OCI-M2 (cell line): ENCODE results near the gene IL31.
"Not testable (repeated sequence)": the region's sequence is repeated elsewhere in the genome, so short reads cannot be mapped to it uniquely, and the experiment has no call there.

ENCODE experiments used
- DNase-seq: peaks from one replicate; lab custom pipeline; 2025; ENCODE audit not compliant: unreplicated experiment; lab: John Stamatoyannopoulos, UW

Gene IL31

DNA sequence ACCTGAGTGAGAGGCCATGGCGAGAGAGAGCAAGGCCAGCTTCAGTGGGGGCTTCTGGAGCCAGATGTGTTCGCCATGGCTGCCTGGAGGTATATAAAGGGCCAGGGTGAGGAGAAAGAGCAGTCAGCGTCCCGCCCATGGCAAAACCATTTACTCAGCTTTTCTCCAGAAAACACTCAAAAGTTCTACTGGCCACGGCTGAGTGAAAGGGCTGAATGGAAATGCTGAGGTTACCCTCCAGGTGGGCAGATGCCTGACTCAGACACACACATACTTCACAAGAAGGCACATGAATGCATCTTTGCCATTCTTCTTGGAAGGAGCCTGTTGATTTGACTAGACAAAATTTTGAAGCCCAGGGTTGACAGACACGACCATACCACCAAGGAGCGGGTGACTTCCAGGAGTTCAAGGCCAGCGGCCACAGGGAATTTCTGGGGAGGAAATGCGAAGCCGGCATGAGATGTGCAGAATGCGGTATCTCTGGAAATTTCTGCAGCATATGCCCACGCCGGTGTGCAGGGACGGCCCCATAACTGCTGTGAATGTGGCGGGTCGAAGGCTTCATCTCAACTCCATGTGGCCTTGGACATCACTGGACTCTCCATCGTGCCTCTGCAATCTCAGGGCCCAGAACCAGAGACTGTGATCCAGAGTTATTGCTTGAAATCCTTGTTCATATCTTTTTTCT is at the start of gene IL31:
Gene IL31 (minus strand): TSS at position 67 of the 691 bp plus-strand sequence. CDS start 49 bp downstream, at position 18.
- no peak for DNase-seq

GRCh38 chr12:122216445-122216844 is 42.4 kb upstream of the IL31 start:
- DNase-seq, result no peak

DNA sequence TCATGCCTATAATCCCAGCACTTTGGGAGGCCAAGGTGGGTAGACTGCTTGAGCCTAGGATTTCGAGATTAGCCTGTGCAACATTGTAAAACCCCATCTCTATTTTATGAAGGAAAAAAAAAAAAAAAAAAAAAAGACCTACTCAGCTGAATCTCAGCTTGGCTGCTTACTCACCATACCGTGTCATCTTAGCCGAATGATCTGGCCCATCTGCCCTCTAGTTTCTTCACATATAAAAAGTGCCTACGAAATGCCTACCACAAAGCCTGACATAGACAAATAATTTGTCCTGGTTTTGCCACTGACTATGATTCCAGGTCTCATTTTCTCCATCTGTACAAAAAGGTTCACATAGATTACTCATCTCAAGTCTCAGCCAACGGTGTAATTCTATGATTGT is 41.8 kb upstream of the IL31 start:
- no peak for DNase-seq

DNA sequence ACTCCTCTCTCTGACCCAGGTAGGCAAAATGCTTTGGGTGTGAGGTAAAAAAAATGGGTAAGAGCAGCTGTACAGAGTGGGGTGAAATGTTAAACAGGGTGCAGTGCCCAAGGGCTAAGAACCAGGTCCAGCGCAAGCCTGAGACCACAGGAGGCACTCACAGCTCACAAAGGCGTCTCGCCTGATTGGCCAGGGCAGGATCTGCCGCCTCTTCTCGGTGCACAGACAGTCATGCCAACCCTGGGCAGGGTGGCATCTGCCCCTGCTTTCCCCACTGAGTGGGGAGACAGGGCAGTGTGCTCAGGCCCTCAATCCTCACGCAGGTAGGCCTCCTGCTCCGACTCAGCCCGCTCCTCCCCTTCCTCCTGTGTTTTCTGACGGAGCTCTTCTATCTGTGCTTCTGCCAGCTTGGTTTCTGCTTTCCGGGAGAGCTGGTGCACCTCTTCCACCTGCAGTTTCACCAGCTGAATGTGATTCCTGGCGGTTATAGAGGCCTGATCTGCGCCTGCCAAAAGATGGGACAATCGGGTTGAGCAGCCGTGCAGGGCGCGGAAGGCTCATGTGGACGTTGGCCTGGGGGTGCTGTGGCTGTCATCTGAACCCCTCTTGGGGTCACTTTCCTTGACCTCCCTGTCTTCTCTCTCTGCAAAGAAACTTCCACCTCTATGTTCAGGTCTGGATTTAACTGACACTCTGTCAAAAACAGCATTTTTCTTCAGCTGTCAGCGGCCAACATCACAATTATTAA is 34.2 kb upstream of the IL31 start:
- no peak for DNase-seq

- DNase-seq, result no peak
Measured at GRCh38 chr12:122207391-122207790, 33.4 kb upstream of the IL31 start.

GRCh38 chr12:122206976-122207375 is 33.0 kb upstream of the IL31 start:
- DNase-seq, result no peak

DNA sequence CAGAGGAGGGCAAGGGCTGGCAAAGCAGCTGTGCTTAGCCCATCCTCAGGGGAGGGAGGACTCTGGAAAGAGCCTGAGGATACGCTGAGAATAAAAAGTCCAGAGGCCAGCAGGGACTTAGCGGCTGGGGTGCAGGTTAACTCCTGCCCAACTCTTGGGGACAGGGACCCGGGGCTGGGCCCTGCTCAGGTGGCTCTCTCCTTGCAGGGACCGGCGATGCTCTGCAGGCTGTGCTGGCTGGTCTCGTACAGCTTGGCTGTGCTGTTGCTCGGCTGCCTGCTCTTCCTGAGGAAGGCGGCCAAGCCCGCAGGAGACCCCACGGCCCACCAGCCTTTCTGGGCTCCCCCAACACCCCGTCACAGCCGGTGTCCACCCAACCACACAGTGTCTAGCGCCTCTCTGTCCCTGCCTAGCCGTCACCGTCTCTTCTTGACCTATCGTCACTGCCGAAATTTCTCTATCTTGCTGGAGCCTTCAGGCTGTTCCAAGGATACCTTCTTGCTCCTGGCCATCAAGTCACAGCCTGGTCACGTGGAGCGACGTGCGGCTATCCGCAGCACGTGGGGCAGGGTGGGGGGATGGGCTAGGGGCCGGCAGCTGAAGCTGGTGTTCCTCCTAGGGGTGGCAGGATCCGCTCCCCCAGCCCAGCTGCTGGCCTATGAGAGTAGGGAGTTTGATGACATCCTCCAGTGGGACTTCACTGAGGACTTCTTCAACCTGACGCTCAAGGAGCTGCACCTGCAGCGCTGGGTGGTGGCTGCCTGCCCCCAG is 32.3 kb upstream of the IL31 start:
- DNase-seq, result no peak

- DNase-seq, result no peak
Measured at GRCh38 chr12:122205053-122205925, 31.3 kb upstream of the IL31 start.

GRCh38 chr12:122204167-122205052 is 30.4 kb upstream of the IL31 start:
- DNase-seq, result no peak

GRCh38 chr12:122203301-122204166 is 29.5 kb upstream of the IL31 start, which contains the start of gene B3GNT4:
TSS of gene B3GNT4 (plus strand) at chr12:122203709. CDS start at chr12:122204619, 910 bp downstream.
- no peak for DNase-seq

DNA sequence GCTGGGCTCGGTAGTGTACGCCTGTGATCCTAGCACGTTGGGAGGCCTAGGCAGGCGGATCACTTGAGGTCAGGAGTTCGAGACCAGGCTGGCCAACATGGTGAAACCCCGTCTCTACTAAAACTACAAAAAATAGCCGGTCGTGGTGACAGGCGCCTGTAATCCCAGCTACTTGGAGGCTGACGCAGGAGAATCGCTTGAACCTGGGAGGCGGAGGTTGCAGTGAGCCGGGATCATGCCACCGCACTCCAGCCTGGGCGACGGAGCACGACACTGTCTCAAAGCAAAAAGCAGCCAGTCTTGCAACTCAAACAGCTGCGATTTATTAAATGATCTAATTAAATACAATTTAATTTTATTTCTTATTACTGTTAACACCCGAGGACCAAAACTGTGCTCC is 28.8 kb upstream of the IL31 start:
- DNase-seq, result not testable (repeated sequence)

DNA sequence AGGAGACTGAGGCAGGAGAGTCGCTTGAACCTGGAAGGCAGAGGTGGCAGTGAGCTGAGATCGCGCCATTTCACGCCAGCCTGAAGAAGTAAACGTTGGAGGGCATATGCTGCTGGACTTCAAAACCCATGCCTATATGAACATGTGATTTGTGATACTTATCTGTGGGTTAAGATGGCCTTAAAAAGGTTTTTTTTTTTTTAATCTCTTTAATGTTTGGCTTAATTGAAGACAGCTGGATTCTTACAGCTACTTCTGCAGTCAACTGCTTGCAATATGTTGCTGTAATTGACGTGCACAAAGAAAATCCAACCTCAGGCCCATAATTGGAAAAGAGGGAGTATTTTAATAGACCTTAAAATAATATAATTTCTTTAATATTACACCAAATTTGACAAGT is 28.0 kb upstream of the IL31 start:
- no peak for DNase-seq

DNA sequence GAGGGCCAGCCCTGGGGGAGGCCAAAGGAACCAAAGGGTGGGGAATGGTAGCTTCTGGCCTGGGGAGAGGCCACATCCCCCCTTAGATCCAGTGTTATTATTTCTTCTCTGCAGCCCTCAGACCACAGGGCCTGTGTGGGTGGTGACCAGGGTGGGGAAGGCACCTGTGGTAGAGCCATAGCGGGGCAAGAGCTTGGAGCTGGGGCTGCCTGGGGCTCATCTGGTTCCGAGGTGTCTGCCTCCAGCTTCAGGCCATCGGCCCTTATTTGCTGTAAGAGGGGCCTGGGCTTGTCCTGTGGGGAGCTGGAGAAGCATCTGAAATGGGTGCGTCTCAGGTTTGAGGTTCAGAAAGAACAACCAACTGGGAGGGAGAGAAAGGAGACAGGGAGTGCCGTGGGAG is 27.4 kb upstream of the IL31 start:
- no peak for DNase-seq

GRCh38 chr12:122200541-122201175 is 26.6 kb upstream of the IL31 start:
- DNase-seq, result no peak

DNA sequence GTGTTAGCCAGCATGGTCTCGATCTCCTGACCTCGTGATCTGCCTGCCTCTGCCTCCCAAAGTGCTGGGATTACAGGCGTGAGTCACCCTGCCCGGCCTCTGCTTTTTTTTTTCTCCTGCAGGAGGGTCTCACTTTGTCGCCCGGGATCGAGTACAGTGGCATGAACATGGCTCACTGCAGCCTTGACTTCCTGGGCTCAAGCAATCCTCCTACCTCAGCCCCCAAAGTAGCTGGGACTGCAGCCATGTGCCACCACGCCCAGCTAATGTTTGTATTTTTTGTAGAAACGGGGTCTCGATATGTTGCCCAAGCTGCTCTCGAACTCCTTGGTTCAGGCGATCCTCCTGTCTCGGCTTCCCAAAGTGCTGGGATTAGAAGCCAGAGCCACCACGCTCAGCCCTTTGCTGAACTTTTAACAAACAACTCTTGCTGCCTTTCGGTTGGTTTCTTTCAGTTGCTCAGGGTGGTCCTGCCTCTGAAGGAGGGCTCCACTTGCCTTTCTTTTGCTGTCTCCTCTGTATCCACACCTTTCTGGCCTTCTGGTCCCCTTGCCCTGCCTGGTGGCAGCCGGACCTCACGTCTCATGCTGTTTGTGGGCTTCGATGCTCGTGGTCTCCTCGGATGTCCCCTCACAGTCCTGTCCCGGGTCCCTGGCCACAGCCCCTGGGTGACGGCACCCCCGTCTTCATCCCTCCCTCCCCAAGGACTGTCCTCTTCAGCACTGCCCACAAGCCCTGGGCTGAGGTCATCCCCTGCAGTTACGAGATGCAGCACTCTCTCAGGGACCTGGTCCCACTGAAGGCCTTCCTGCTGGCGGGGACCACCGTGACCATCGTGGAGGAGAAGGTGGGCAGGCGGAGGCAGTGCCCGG is 25.7 kb upstream of the IL31 start:
- no peak for DNase-seq

GRCh38 chr12:122197612-122197966 is 23.6 kb upstream of the IL31 start:
- no peak for DNase-seq

- DNase-seq, result no peak
Measured at GRCh38 chr12:122195405-122195804, 21.4 kb upstream of the IL31 start.
